Nephron progenitor cell (in vitro differentiated cells): ENCODE data around the gene MDM2.

Source experiments
- DNase-seq: peaks from one replicate; pipeline ENCODE4 v3.0.0; 2021
- H3K27ac Mint-ChIP-seq: 2 replicates; pipeline ENCODE4 v1.8.0; 2021; ENCODE audit warnings: mild to moderate bottlenecking, moderate library complexity, mixed read lengths
- H3K27me3 Mint-ChIP-seq: 2 replicates; pipeline ENCODE4 v1.8.0; 2021; ENCODE audit warnings: mild to moderate bottlenecking, low read depth, mixed read lengths; ENCODE audit not compliant: poor library complexity
- H3K36me3 Mint-ChIP-seq: 2 replicates; pipeline ENCODE4 v1.8.0; 2021; ENCODE audit warnings: low read depth, mixed read lengths
- H3K4me1 Mint-ChIP-seq: 2 replicates; pipeline ENCODE4 v1.8.0; 2021; ENCODE audit warnings: mixed read lengths
- H3K4me3 Mint-ChIP-seq: 2 replicates; pipeline ENCODE4 v1.8.0; 2021; ENCODE audit warnings: mild to moderate bottlenecking, moderate library complexity, mixed read lengths
- H3K9me3 Mint-ChIP-seq: 2 replicates; pipeline ENCODE4 v1.8.0; 2021; ENCODE audit warnings: mild to moderate bottlenecking, moderate library complexity, mixed read lengths
- TF ChIP-seq, protein P1 (sequence below): fragments of 200-600 bp; sonication (generic); IDR thresholded peaks from 2 replicates; pipeline ENCODE4 v1.5.0; 2021; ENCODE audit warnings: antibody characterized with exemption

MDM2 gene

DNA sequence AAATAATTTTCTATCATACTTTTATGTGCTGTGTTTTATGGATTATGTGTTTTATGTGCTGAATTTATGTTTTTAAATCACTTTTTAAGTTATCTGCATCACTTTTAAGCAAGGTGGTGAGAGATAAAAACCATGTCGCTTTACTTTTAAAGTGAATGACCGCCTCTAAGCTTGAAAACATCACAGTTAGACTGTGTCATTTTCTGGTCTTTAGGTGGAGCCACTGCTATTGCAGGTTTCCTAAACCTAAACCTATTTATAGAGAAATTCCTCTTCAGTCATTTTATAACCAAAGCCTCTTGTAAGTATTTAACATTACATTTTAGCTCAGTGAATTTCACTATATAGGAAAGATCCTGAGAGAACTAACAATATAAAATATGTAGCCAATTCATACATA is 21.0 kb upstream of the MDM2 start:
- H3K4me1 Mint-ChIP-seq, result peaks cover 27% of the 10 kb centered on the region
- TF ChIP-seq, protein P1, sequence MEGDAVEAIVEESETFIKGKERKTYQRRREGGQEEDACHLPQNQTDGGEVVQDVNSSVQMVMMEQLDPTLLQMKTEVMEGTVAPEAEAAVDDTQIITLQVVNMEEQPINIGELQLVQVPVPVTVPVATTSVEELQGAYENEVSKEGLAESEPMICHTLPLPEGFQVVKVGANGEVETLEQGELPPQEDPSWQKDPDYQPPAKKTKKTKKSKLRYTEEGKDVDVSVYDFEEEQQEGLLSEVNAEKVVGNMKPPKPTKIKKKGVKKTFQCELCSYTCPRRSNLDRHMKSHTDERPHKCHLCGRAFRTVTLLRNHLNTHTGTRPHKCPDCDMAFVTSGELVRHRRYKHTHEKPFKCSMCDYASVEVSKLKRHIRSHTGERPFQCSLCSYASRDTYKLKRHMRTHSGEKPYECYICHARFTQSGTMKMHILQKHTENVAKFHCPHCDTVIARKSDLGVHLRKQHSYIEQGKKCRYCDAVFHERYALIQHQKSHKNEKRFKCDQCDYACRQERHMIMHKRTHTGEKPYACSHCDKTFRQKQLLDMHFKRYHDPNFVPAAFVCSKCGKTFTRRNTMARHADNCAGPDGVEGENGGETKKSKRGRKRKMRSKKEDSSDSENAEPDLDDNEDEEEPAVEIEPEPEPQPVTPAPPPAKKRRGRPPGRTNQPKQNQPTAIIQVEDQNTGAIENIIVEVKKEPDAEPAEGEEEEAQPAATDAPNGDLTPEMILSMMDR, result no peak
- H3K4me3 Mint-ChIP-seq, result no peak overlapping the region
- H3K9me3 Mint-ChIP-seq, result no peaks in the 10 kb centered on the region
- peaks cover 3% of the 10 kb centered on the region for H3K27me3 Mint-ChIP-seq
- no peak for DNase-seq
- peaks cover 4% of the 10 kb centered on the region for H3K36me3 Mint-ChIP-seq
- H3K27ac Mint-ChIP-seq, result peak overlapping the region; percentile 92

DNA sequence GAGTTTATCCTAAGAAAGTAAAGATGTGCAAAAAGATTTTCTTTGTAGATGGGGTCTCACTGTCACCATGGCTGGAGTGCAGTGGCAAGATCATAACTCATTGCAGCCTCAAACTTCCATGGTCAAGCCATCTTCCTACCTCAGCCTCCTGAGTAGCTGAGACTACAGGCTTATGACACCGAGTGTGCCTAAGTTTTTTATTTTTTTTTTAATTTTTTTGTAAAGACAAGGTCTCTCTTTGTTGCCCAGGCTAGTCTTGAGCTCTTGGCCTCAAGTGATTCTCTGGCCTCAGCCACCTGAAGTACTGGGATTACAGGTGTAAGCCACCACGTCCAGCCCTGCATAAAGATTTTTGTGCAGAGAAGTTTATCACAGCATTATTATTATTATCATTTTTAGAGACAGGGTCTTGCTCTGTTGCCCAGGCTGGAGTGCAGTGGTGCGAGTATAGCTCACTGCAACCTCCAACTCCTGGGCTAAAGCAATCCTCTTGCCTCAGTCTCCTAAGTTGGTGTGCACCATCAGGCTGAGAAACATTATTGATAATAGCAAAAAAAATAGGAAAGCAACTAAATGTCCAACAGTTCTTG is 19.3 kb upstream of the MDM2 start:
- peaks cover 3% of the 10 kb centered on the region for H3K27me3 Mint-ChIP-seq
- peaks cover 19% of the 10 kb centered on the region for H3K4me1 Mint-ChIP-seq
- no peaks in the 10 kb centered on the region for H3K36me3 Mint-ChIP-seq
- no peaks in the 10 kb centered on the region for H3K9me3 Mint-ChIP-seq
- no peak overlapping the region for H3K4me3 Mint-ChIP-seq
- no peak for DNase-seq
- TF ChIP-seq, protein P1, result no peak
- H3K27ac Mint-ChIP-seq, result no peak overlapping the region

DNA sequence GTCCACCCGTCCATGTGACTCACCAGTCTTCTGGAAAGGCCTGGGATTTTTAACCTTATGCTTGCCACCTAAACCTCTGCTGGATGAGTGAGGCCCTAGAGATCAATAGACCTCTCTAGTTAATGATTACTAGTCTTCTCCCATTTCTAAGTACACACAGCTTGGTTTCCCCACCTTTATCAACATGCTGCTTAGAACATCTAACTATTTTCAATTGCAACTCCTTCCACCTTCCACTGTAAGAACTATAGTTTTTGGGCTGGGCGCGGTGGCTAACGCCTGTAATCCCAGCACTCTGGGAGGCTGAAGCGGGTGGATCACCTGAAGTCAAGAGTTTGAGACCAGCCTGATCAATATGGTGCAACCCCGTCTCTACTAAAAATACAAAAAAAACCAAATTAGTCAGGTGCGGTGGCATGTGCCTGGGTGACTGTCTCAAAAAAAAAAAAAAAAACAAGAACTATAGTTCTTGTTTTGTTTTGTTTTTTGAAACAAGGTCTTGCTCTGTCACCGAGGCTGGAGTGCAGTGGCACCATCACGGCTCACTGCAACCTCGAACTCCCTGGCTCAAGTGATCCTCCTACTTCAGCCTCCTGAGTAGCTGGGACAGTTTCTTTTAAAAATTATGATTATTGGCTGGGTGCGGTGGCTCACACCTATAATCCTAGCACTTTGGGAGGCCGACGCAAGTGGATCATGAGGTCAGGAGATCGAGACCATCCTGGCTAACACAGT is 18.7 kb upstream of the MDM2 start:
- no peak overlapping the region for H3K27ac Mint-ChIP-seq
- H3K36me3 Mint-ChIP-seq, result no peaks in the 10 kb centered on the region
- DNase-seq, result no peak
- H3K4me1 Mint-ChIP-seq, result peaks cover 13% of the 10 kb centered on the region
- no peaks in the 10 kb centered on the region for H3K9me3 Mint-ChIP-seq
- H3K27me3 Mint-ChIP-seq, result peaks cover 3% of the 10 kb centered on the region
- H3K4me3 Mint-ChIP-seq, result no peak overlapping the region
- TF ChIP-seq, protein P1, result no peak

DNA sequence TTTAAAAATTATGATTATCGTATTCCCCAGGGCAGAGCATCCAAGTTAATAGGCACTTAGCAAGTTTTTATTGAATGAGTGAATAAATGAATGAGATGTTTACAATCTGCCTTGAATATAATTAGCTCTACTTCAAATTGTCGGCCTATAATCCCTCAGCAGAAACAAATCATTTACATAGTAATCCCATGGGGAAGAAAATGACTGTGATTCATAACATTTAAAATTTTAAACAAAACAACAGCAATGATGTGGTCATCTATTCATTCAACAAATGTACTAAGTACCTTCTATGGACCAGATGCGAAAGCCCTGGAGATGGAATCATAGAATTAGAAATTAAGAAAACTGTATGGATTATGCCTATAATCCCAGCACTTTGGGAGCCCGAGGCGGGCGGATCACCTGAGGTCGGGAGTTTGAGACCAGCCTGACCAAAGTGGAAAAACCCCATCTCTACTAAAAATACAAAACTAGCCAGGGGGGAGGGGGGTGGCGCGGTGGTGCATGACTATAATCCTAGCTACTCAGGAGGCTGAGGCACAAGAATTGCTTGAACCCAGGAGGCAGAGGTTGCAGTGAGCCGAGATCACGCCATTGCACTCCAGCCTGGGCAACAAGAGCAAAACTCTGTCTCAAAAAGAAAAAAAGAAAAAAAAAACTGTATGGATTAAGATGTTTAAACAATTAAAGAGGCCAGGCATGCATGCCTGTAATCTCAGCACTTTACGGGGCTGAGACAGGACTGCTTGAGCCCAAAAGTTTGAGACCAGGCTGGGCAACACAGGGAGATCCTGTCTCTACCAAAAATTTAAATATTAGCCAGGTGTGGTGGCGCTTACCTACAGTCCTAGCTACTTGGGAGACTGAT is 17.7 kb upstream of the MDM2 start:
- peaks cover 13% of the 10 kb centered on the region for H3K4me1 Mint-ChIP-seq
- H3K4me3 Mint-ChIP-seq, result no peak overlapping the region
- TF ChIP-seq, protein P1, result no peak
- H3K27me3 Mint-ChIP-seq, result peaks cover 3% of the 10 kb centered on the region
- H3K36me3 Mint-ChIP-seq, result no peaks in the 10 kb centered on the region
- H3K27ac Mint-ChIP-seq, result no peak overlapping the region
- no peaks in the 10 kb centered on the region for H3K9me3 Mint-ChIP-seq
- DNase-seq, result no peak

DNA sequence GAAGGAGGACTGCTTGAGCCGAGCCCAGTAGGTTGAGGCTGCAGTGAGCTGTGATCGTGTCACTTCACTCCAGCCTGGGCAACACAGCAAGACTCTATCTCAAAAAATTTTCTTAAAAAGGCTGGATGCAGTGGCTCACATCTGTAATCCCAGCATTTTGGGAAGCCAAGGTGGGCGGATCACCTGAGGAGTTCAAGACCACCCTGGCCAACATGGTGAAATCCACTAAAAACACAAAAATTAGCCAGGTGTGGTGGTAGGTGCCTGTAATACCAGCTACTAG is 17.1 kb upstream of the MDM2 start:
- Mint-ChIP-seq H3K27ac (no peak overlapping the region), H3K9me3 (no peaks in the 10 kb centered on the region), H3K36me3 (no peaks in the 10 kb centered on the region), H3K4me1 (peaks cover 13% of the 10 kb centered on the region), H3K4me3 (no peak overlapping the region), H3K27me3 (peaks cover 3% of the 10 kb centered on the region)
- no peak for DNase-seq
- TF ChIP-seq, protein P1, result no peak
